GM12891 (cell line): ENCODE results near the gene IFIT3.
A peak's percentile ranks its signal among the peaks of the same experiment; 100 is the strongest.

Source experiments
- POLR2A ChIP-seq: IDR thresholded peaks from 2 replicates; pipeline ENCODE4 v1.6.1; 2011; ENCODE audit warnings: low read depth, low read length, control low read depth
- POLR2AphosphoS5 ChIP-seq: IDR thresholded peaks from 2 replicates; pipeline ENCODE4 v1.6.1; 2011; ENCODE audit warnings: low read depth, low read length, control low read depth
- TAF1 ChIP-seq: IDR thresholded peaks from 2 replicates; pipeline ENCODE4 v1.6.1; 2011; ENCODE audit warnings: low read depth, low read length, control low read depth

DNA sequence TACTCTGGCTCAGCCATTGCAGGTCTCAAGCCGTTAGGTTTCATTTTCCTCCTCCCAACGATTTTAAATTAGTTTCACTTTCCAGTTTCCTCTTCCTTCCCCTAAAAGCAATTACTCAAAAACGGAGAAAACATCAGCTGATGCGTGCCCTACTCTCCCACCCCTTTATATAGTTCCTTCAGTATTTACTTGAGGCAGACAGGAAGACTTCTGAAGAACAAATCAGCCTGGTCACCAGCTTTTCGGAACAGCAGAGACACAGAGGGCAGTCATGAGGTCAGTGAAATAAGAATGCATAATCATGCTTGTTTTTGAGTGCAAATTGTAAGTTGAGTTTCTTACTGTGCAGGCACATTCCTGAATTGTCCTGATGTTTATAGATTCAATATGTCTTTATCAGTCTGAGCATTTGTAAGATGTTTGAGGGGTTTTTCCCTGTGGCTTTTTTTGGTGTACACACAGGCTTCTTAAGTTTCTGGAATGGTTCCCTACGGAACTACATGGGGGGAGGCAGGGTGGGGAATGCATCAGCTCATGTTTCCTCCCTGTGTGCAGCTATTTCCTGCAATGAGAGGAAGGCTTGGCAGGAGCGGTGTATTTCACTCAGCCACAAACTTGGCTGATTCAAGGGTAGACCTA is at the start of gene IFIT3:
- TF ChIP-seq POLR2A (peak; percentile 50; the same call in 1 of the 2 replicates), POLR2AphosphoS5 (no peak), TAF1 (no peak)
